GM12874 (cell line): ENCODE data around the gene OPRL1.
A peak's percentile ranks its signal among the peaks of the same experiment; 100 is the strongest.

ENCODE experiments used
- TF ChIP-seq, protein P1 (sequence below): IDR thresholded peaks from 2 replicates; pipeline ENCODE4 v1.5.1; 2011; ENCODE audit warnings: low read depth, mild to moderate bottlenecking, control low read depth, low read length, moderate library complexity; ENCODE audit not compliant: insufficient read depth

The OPRL1 gene

DNA sequence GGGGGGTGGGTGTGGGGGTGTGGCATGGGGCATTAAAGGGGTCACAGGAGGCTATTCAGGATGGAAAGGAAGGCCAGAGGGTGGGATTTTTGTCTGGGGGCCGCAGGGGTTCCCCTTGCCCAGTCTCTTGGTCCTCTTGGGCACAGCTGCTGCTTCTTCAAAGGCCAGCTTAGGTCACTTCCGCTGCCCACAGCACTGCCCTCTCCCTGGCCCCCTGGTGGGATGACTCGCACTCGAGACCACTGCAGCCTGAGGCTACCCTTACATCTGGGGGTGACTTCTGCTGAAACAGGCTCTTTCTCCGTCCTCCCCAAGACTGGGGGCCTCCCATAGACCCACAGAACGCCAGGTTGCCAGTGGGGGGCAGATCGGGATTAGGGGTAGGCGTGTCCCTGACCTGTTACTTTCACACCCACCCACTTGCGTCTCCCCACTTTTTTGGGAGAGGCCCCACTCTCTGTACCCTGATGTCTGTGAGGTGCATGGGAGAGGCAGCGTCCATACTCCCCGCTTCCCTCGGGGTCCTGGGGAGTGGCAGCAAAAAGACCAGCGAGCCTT, 3.0 kb downstream of the OPRL1 start:
- TF ChIP-seq, protein P1, sequence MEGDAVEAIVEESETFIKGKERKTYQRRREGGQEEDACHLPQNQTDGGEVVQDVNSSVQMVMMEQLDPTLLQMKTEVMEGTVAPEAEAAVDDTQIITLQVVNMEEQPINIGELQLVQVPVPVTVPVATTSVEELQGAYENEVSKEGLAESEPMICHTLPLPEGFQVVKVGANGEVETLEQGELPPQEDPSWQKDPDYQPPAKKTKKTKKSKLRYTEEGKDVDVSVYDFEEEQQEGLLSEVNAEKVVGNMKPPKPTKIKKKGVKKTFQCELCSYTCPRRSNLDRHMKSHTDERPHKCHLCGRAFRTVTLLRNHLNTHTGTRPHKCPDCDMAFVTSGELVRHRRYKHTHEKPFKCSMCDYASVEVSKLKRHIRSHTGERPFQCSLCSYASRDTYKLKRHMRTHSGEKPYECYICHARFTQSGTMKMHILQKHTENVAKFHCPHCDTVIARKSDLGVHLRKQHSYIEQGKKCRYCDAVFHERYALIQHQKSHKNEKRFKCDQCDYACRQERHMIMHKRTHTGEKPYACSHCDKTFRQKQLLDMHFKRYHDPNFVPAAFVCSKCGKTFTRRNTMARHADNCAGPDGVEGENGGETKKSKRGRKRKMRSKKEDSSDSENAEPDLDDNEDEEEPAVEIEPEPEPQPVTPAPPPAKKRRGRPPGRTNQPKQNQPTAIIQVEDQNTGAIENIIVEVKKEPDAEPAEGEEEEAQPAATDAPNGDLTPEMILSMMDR = no peak

DNA sequence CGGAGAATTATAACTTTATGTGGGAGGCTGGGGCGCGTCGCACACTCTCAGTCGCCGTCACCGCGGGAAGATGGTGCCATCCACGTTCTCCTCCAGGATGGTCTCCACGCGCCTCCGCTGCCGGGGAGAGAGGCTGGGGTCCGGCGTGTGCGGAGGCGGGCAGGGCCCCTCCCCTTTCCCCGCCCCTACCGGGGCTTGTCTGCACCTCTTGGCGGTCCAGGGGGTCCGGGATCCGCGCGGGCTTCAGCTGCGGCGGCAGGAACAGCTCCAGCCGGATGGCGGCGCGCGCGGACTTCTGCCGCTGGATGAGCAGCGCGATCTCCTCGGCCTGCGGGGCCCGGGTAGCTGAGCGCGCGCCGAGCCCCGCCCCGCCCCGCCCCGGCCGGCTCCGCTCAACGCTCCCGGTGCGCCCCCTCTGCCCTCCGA, 3.5 kb downstream of the OPRL1 start:
- TF ChIP-seq, protein P1 = peak; percentile 82

DNA sequence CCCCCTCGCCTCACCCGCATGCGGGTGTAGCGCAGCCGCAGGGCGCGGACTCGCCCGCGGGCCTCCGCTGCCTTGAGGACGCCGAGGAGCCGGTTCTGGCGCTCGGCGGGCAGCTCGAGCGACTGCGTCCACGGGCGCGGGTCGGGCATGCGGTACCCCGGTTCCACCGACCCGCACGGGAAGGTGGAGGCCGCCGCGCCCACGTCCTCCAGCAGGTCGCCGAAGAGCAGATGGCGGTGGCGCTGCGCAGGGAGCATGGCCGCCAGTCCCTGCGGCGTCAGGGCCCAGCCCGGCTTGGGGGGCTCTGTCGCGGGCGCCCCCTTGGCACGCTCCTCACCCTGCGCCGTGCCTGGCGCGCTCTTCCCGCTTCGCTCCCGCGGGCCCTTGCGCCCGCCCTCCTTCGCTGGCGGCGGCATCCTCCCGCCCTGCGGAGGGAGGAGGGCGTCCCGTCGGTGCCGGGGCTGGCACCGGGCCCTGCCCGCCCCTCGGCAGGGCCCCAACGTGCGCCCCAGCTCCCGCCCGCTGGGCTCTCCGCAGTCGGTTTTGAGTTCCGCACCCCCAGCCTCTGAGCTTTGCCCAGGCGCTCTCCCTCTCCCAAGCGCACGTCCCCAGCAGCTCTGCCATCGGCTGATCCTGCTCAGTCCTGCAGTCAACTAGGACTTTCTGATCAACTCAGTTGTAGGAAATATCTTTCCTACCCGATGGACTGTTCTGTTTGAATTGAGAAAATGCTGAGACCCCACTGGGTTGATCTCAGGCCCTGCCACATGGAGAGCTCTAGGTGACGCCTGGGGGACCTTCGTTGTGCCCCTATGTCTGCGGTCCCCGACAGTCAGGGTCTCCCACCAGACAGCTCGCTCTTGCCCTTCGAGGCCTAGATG, 4.2 kb downstream of the OPRL1 start, which contains the start of gene LKAAEAR1:
Gene LKAAEAR1, minus strand, starts transcription at position 595 of the 881 bp plus-strand sequence. Its CDS starts 179 bp downstream, at position 416.
- TF ChIP-seq, protein P1 = no peak

DNA sequence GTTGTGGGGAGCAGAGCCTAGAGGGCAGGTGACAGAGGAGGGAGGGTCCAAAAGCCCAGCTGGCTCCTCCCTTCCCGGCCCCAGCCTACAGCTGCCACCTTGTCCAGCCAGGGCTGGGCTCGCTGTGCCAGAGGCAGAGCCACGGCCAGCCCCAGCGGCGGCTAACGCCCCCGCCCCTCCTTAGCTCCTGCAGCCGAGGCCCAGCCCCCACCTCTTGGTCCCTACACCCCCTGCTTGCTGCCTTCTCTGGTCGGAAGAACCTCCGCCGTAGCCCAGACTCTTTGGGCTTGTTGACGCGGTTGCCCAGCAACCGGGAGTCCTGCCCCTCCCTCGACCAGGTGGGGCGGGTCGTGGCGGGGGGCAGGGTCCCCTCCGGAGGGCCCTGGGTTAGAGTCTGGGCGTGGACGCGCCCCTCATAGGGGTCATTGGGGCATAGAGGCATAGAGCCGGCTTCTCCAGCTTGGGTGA, 4.8 kb downstream of the OPRL1 start:
- TF ChIP-seq, protein P1 = no peak

DNA sequence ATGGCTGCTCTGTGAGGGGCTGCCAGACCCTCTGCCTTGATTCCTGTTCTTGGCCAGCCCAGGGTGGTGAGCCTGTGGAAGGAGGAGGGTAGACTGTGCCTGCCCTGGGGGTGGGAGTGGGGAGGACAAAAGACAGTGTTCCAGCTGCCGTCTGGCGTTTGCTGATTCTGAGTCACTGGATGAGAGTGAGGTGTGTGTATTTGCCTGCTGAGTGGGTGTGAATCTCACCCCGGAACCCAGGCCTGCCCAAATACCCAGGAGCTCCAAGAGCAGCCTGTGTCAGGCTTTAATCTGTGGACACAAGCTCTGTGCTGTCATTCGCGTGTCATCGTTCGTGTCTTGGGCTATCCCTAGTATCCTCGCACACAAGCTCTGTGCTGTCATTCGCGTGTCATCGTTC, 6.9 kb downstream of the OPRL1 start:
- TF ChIP-seq, protein P1 = no peak

DNA sequence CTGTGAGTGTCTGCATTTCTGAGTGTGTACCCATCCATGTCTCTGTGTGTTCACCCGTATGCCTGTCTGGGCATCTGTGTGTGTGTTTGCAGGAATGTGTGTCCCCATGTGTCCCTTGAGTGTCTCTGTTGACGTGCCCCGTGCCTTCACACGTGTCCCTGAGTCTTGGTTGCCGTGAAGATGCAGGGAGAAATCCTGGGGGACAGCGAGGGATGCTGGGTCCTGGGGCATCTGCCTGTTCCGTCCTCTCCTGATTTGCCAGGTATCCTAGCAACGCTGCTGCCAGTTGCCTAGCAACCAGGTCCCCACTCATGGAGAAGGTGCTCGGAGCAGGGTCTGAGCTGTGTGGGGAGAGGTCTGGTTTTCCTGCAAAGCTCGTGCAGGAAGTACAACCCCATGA, 10.3 kb downstream of the OPRL1 start:
- TF ChIP-seq, protein P1 = no peak

DNA sequence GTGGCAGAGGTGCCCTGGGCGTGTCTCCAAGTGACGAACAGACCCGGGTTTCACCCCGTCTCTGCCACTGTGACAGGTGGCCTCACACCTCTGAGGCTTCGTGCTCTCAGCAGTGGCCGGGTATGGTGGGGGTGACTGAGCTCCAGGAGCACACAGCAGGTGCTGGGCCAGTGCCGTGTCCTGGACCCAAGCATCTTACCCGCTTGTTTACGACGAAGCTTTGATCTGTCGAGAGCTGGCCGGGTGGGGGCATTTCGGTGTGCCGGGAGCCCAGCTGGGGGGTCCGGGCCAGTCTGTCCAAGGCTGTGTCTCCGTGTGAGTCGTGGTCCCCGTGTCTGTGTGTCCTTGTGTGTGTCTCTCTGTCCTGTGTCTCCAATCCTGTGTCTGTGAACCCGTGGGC, 11.5 kb downstream of the OPRL1 start:
- TF ChIP-seq, protein P1 = no peak
